Suprapubic skin (tissue), 3 donors: ENCODE results near the gene DCST2.

ENCODE experiments used
- CTCF ChIP-seq, 2 donors: fragments of 200-600 bp in 1 of 2; fragments of 450-650 bp in 1 of 2; sonication (generic) in 1 of 2; IDR thresholded peaks; one replicate each; pipeline ENCODE4 v1.5.1; 2016 to 2019; ENCODE audit warnings: antibody characterized with exemption in 2 of 2, mild to moderate bottlenecking in 1 of 2, moderate library complexity in 1 of 2
- POLR2A ChIP-seq, 2 donors: fragments of 450-650 bp; IDR thresholded peaks; one replicate each; pipeline ENCODE4 v1.6.1; 2017; ENCODE audit warnings: antibody characterized with exemption in 2 of 2, mild to moderate bottlenecking in 2 of 2, moderate library complexity in 2 of 2

DNA sequence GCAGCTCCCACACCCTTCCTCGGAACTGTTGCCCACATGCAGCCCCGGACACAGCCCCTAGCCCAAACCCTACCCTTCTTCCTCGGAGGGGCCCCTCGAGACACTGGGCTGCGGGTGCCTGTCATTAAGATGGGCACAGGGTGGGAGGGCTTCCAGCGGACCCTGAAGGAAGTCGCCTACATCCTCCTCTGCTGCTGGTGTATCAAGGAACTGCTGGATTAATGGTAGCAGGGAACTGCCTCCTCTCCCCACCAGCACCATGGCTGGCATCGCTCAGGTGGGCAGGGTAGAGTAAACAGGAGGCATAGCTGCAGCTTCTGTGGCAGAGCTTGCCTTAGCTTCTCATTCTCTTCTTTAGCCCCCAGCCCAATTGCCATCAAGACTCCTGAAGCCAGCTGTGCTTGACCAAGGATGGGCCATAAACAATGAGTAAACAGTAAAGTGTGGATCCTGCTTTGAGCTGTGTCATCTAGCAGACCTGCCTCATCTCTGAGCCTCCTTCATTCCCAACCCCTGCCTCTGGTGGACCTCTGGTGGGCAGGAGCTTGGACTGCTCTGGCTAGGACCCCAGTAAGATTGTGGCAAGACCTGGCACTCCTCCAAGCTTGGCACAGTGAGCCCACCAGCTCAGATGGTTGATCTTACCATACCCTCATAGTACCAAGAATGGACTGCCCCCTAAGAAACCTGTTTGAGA is 39.9 kb downstream of the DCST2 start, which contains the start of gene LENEP:
- TF ChIP-seq CTCF (IDR thresholded peaks at IDR 0.05): no peak
- TF ChIP-seq POLR2A (IDR thresholded peaks at IDR 0.05): no peak
